Chondrocyte (in vitro differentiated cells): ENCODE results near the gene NAA35. TPM values are rescaled to one million over a fixed set of nuclear protein-coding genes. Genes with fewer than 3 reads are reported as not detected.

ENCODE experiments used
- DNase-seq: peaks from one replicate; pipeline ENCODE4 v3.0.0; 2021; ENCODE audit warnings: mixed read lengths, low spot score
- H3K27ac Mint-ChIP-seq: one replicate; pipeline ENCODE4 v1.8.0; 2021; ENCODE audit warnings: mild to moderate bottlenecking, moderate library complexity, mixed read lengths; ENCODE audit not compliant: unreplicated experiment
- H3K27me3 Mint-ChIP-seq: 2 replicates; pipeline ENCODE4 v1.8.0; 2021; ENCODE audit warnings: low read depth, mixed read lengths
- H3K36me3 Mint-ChIP-seq: 2 replicates; pipeline ENCODE4 v1.8.0; 2021; ENCODE audit warnings: low read depth, mixed read lengths
- H3K4me1 Mint-ChIP-seq: 2 replicates; pipeline ENCODE4 v1.8.0; 2021; ENCODE audit warnings: low read depth, mild to moderate bottlenecking, mixed read lengths
- H3K4me3 Mint-ChIP-seq: one replicate; pipeline ENCODE4 v1.8.0; 2021; ENCODE audit warnings: mild to moderate bottlenecking, moderate library complexity, mixed read lengths; ENCODE audit not compliant: unreplicated experiment
- H3K9me3 Mint-ChIP-seq: 2 replicates; pipeline ENCODE4 v1.8.0; 2021; ENCODE audit warnings: low read depth, mixed read lengths
- total RNA-seq: library from RNA; stranded (reverse); gene quantifications from 3 replicates; pipeline ENCODE4 v1.2.1, GENCODE V29; 2021
- TF ChIP-seq, protein P1 (sequence below): fragments of 200-600 bp; sonication (generic); IDR thresholded peaks from 2 replicates; pipeline ENCODE4 v1.5.0; 2021; ENCODE audit warnings: antibody characterized with exemption, mild to moderate bottlenecking, moderate library complexity

The NAA35 gene
- total RNA-seq, 1 donor from 2014 or later, result 20.7 TPM

DNA sequence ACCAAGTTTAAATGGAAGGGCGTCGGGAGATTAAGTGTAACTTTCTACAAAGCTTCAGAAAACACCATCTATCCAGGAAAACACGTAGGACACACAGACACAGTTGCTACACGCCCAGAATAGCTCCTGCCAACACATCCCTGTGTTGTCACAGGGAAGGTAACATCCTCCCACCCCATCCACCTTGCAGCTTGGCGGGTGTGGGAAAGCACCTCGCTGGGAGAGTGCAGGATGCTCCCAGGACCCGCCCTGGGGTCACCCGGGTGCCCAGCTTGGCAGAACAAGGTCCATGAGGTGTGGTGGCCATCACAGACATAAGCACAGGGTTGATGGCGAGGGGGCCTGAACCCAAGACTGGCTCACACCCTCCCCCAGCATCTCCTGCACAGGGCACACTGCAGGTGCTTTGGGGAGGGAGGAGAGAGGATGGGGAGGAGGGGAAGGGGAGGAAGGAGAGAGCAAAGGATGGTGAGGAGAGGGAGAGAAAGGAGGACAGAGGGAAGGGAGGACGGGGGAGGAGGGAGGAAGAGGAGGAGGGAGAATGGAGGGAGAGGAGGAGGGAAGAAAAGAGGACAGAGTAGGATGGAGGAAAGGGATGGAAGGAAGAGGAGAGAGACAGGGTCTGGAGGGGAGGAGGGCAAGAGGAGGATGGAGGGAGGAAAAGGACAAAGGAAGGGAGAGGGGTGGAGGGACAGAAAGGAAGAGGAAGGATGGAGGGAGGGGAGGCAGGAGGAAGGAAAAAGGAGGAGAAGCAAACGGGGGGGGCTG, 121.2 kb downstream of the NAA35 start:
- TF ChIP-seq, protein P1, sequence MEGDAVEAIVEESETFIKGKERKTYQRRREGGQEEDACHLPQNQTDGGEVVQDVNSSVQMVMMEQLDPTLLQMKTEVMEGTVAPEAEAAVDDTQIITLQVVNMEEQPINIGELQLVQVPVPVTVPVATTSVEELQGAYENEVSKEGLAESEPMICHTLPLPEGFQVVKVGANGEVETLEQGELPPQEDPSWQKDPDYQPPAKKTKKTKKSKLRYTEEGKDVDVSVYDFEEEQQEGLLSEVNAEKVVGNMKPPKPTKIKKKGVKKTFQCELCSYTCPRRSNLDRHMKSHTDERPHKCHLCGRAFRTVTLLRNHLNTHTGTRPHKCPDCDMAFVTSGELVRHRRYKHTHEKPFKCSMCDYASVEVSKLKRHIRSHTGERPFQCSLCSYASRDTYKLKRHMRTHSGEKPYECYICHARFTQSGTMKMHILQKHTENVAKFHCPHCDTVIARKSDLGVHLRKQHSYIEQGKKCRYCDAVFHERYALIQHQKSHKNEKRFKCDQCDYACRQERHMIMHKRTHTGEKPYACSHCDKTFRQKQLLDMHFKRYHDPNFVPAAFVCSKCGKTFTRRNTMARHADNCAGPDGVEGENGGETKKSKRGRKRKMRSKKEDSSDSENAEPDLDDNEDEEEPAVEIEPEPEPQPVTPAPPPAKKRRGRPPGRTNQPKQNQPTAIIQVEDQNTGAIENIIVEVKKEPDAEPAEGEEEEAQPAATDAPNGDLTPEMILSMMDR, result no peak
- no peaks in the 10 kb centered on the region for H3K9me3 Mint-ChIP-seq
- H3K4me3 Mint-ChIP-seq, result no peak overlapping the region
- no peak for DNase-seq
- H3K27ac Mint-ChIP-seq, result no peak overlapping the region
- no peaks in the 10 kb centered on the region for H3K27me3 Mint-ChIP-seq
- no peaks in the 10 kb centered on the region for H3K36me3 Mint-ChIP-seq
- peaks cover 4% of the 10 kb centered on the region for H3K4me1 Mint-ChIP-seq

DNA sequence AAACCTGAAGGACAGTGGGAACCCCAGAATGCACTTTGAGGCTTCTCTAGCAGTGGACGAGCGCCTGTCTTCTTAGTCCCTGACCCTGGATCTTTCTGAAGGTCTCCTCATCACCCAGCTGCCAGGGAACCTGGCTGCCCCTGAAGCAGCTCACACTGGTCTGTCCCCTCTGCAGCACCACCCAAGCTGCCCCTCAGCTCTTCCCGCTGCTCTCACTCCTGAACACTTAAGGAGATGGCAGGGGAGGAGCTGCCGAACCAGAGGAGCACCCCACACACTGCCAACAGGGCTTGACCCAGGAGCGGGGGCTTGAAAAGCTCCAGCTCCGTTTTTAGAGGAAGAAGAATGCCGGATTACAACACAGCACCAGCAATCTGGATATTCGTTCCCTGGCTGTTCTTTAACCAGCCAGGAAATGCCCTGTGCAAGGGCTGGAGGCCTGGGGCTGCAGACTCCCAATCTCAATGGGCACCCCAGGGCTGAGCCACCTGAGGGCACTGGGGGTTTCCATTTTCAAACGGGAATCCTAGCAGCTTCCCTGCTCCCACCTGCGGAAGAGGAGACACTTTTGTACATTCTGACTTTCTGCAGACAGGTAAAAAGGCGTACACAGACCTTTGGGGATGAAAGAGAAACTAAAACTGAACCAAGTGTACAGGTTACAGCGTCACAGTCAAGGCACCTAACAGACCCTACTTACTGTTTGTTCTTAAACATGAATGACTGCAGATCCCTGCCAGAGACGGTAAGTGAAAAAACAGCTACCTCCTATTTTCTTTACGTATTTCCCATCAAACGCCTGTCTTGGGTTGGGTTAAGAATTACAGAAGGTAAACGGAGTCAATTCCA, 122.1 kb downstream of the NAA35 start:
- Mint-ChIP-seq H3K27ac (no peak overlapping the region), H3K9me3 (no peaks in the 10 kb centered on the region), H3K36me3 (peaks cover 2% of the 10 kb centered on the region), H3K27me3 (no peaks in the 10 kb centered on the region), H3K4me1 (peaks cover 4% of the 10 kb centered on the region), H3K4me3 (no peak overlapping the region)
- TF ChIP-seq, protein P1, result no peak
- DNase-seq, result no peak

DNA sequence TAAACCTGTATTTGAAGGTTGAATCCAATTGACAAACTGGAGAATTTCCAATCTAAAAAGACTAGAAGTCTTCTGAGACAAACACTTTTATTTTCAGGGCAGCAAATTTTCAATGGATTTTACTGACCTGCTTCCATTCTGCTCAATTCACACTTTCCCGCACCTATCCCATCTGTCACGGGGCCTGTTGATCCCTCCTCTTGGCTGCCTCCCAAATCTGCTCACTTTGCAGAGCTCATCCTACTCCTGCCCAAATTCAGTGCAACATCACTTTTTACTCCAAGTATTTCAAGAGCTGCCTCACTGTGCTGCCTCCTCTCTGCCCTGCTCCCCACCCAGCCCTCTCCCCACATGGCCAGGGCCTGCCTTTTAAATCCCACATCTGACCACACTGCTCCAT, 123.3 kb downstream of the NAA35 start:
- Mint-ChIP-seq H3K4me1 (peaks cover 4% of the 10 kb centered on the region), H3K4me3 (no peak overlapping the region), H3K27me3 (no peaks in the 10 kb centered on the region), H3K27ac (no peak overlapping the region), H3K9me3 (no peaks in the 10 kb centered on the region), H3K36me3 (peaks cover 2% of the 10 kb centered on the region)
- TF ChIP-seq, protein P1, result no peak
- no peak for DNase-seq

DNA sequence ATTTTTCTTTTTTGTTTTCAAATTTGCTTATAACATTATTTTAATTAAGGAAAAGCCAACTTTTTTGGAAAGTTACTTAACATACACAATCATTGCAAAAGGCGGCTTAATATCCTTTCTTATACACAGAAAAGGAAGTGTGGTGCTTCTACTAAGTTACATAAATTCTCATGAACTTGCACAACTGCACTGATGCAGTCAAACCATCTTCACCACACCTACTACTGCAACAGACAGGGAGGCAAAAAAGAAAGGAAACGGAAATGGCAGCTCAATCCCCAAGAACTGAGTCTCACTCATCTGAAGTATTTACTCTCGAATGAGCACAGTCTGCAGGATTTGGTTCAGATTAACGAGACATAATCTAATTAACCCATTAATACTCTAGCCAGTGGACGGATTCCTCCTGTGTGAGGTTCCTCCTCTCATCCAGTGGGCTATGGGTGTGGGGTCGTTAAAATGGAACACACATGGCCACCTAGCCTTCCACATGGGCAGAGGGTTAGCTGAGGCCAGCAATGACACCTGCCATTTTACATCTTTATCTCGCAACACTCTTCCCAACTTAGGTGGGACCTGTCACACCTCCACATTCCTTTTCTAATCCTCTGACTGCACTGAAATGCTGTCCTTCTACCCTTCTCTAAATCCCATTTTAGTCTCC, 128.4 kb downstream of the NAA35 start:
- Mint-ChIP-seq H3K27me3 (no peaks in the 10 kb centered on the region), H3K27ac (no peak overlapping the region), H3K4me1 (peaks cover 22% of the 10 kb centered on the region), H3K9me3 (no peaks in the 10 kb centered on the region), H3K4me3 (no peak overlapping the region), H3K36me3 (peaks cover 2% of the 10 kb centered on the region)
- no peak for DNase-seq
- TF ChIP-seq, protein P1, result no peak

Other genes starting within 250 kb of the NAA35 start
- 25.1 to 25.8 TPM (median 25.1 TPM) in 3 replicates for gene AGTPBP1, start 199.2 kb upstream of the NAA35 start, total RNA-seq
- gene GOLM1, start 158.4 kb downstream of the NAA35 start, total RNA-seq, result 55.0 to 88.8 TPM (median 56.0 TPM) in 3 replicates